Measurements from ENCODE around the gene ILF3. TPM values are rescaled to one million over a fixed set of nuclear protein-coding genes. Genes with fewer than 3 reads are reported as not detected.

The ILF3 gene
- total and polyA plus RNA-seq, 10 donors: 82.9 to 264 (median 160) TPM

- intact Hi-C loops (cut with DNase I; ENCODE audit: low total_unique reads): no loop called here
- no peak for TF ChIP-seq POLR2AphosphoS5 (IDR thresholded peaks at IDR 0.05)
- TF ChIP-seq POLR2A (IDR thresholded peaks at IDR 0.05): no peak
- no peak for TF ChIP-seq CTCF (IDR thresholded peaks at IDR 0.05 in 8 of 11, conservative IDR thresholded peaks at IDR 0.05 in 3 of 11)
- peak overlapping the region in 1 of 8 donors; percentile 9 for H3K27ac ChIP-seq
- H3K4me3 ChIP-seq: no peak overlapping the region
- no peak for DNase-seq
- peaks cover 16 to 92% (median 53%) of the 10 kb centered on the region in 6 donors for H3K4me1 ChIP-seq
- peaks cover 0 to 84% (median 70%) of the 10 kb centered on the region in 6 donors for H3K36me3 ChIP-seq
- no peaks in the 10 kb centered on the region for H3K9me3 ChIP-seq
- H3K27me3 ChIP-seq (replicated peaks in 1 of 7): no peaks in the 10 kb centered on the region
- WGBS, 5 donors: 63 to 71% (median 65%) methylated on average over 4 of the region's 4 CpGs
These were observed 12.9 kb upstream of the ILF3 start for GRCh38 chr19:10641248-10641647.

GRCh38 chr19:10642473-10643171 lies 11.5 kb upstream of the ILF3 start:
- Histone ChIP-seq H3K4me3 (no peak overlapping the region), H3K36me3 (peaks cover 0 to 70% (median 56%) of the 10 kb centered on the region in 6 donors), H3K27me3 (replicated peaks in 1 of 7) (no peaks in the 10 kb centered on the region), H3K4me1 (peaks cover 16 to 78% (median 45%) of the 10 kb centered on the region in 6 donors), H3K27ac (peak overlapping the region in 6 of 8 donors; percentile 22 to 76 (median 66)), H3K9me3 (no peaks in the 10 kb centered on the region)
- TF ChIP-seq POLR2AphosphoS5 (IDR thresholded peaks at IDR 0.05): peak in 2 of 3 donors; percentile 43 to 72
- TF ChIP-seq POLR2A (IDR thresholded peaks at IDR 0.05): no peak
- 63 to 88% (median 69%) methylated on average over 25 of the region's 25 CpGs for WGBS, 5 donors
- intact Hi-C loops (cut with DNase I; ENCODE audit: low total_unique reads): no loop called here
- no peak for DNase-seq

- H3K4me1 ChIP-seq: peaks cover 16 to 71% (median 38%) of the 10 kb centered on the region in 6 donors
- H3K9me3 ChIP-seq: no peaks in the 10 kb centered on the region
- no peaks in the 10 kb centered on the region for H3K27me3 ChIP-seq (replicated peaks in 1 of 7)
- intact Hi-C loops (cut with DNase I; ENCODE audit: low total_unique reads): no loop called here
- H3K4me3 ChIP-seq: no peak overlapping the region
- whole genome bisulfite sequencing, 5 donors: 40 to 62% (median 48%) methylated on average over 21 of the region's 21 CpGs
- TF ChIP-seq POLR2AphosphoS5 (IDR thresholded peaks at IDR 0.05): peak in 2 of 3 donors; percentile 29 to 54
- no peak for TF ChIP-seq CTCF (IDR thresholded peaks at IDR 0.05 in 8 of 11, conservative IDR thresholded peaks at IDR 0.05 in 3 of 11)
- H3K36me3 ChIP-seq: peaks cover 0 to 62% (median 48%) of the 10 kb centered on the region in 6 donors
- no peak for DNase-seq
- H3K27ac ChIP-seq: peak overlapping the region in 7 of 8 donors; percentile 54 to 76 (median 66)
These were observed 10.8 kb upstream of the ILF3 start for GRCh38 chr19:10643172-10643967.

GRCh38 chr19:10643968-10644259 lies 10.2 kb upstream of the ILF3 start:
- Histone ChIP-seq H3K4me3 (no peak overlapping the region), H3K27me3 (replicated peaks in 1 of 7) (no peaks in the 10 kb centered on the region), H3K9me3 (no peaks in the 10 kb centered on the region), H3K4me1 (peaks cover 16 to 65% (median 36%) of the 10 kb centered on the region in 6 donors), H3K36me3 (peaks cover 0 to 57% (median 43%) of the 10 kb centered on the region in 6 donors), H3K27ac (peak overlapping the region; percentile 22 to 76 (median 62))
- intact Hi-C loops (cut with DNase I; ENCODE audit: low total_unique reads): loop anchor here (1.0 kb wide), 1 partner anchor 63 kb away; no protein-coding TSS in a partner anchor
- DNase-seq: no peak
- WGBS, 5 donors: 44 to 57% (median 49%) methylated on average over 3 of the region's 3 CpGs
- no peak for TF ChIP-seq POLR2A (IDR thresholded peaks at IDR 0.05)
- no peak for TF ChIP-seq POLR2AphosphoS5 (IDR thresholded peaks at IDR 0.05)
- no peak for TF ChIP-seq CTCF (IDR thresholded peaks at IDR 0.05 in 8 of 11, conservative IDR thresholded peaks at IDR 0.05 in 3 of 11)
